GM19438 (cell line): ENCODE data around the gene SLC39A10.
"Not testable (repeated sequence)": the region's sequence is repeated elsewhere in the genome, so short reads cannot be mapped to it uniquely, and the experiment has no call there.

Experiments used
- ATAC-seq: cut with Tn5 transposase; IDR thresholded peaks from one replicate; pipeline ENCODE4 v1.9.1; 2021; ENCODE audit warnings: low read depth; ENCODE audit not compliant: unreplicated experiment

Gene SLC39A10

GRCh38 chr2:195671563-195671962 lies 14.5 kb downstream of the SLC39A10 start:
- no peak for ATAC-seq

DNA sequence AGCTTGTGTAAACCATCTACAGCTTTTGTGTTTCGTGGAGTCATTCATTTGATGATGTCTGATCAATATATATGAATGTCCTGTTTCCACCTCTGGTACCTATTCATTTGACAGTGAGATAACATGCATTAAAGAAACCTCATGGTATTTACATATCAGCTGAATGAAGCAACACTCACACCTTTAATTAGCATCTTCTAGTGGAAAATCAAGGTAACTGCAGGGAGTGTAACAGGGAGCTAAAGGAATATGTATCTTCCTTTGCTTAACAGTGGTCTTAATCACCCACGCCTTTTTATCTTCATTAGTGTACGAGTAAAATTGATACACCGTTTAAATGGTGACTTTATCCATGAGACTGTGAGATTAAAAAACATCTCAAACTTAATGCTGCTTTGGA lies 15.6 kb downstream of the SLC39A10 start:
- ATAC-seq: no peak

GRCh38 chr2:195674491-195675221 lies 17.6 kb downstream of the SLC39A10 start:
- no peak for ATAC-seq

- no peak for ATAC-seq
Observed at GRCh38 chr2:195675783-195676427, 18.9 kb downstream of the SLC39A10 start.

DNA sequence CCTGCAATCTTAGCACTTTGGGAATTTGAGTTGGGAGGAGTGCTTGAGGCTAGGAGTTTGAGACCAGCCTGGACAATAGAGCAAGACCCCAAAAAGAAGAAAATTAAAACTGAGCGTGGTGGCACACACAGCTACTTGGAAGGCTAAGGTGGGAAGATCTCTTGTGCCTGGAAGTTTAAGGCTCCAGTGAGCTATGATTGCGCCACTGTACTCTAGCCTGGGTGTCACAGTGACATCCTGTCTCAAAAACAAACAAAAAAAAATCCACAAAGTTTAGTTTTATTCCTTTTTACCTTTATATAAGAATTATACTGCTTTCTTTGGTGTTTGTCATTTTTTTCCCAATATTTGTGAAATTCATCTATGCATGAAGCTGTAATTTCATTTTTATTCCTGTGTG lies 20.3 kb downstream of the SLC39A10 start:
- no peak for ATAC-seq

DNA sequence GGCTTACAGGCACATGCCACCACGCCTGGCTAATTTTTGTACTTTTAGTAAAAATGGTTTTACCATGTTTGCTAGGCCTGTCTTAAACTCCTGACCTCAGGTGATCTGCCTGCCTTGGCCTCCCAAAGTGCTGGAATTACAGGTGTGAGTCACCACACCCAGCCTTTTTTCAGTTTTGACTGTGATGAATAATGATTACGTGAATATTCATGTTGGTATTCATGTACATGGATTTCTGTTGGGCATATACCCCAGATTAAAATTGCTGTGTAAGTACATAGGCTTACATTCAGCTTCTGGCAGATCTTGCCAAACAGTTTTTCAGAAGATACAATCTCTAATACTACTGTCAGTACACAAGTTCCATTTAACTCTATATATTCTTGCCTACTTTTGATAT lies 20.9 kb downstream of the SLC39A10 start:
- ATAC-seq: no peak

DNA sequence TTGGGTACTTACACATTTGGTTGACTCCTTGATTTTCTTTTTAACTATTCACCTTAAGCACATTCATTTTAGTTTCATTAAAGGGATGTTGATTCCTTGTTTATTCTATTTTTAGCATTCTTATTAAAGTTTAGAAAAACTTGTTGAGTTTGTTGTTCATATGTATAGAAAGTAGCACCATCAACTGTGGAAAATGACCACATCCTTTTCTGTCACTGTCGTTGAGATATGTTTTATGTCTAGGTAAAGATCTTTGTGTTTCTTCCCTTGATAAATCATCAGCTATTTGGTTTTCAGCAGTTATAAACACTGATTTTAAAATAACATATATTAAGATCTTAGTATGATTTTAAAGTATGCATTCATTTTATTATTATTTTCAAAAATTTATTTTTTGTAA lies 25.1 kb downstream of the SLC39A10 start:
- ATAC-seq: no peak

DNA sequence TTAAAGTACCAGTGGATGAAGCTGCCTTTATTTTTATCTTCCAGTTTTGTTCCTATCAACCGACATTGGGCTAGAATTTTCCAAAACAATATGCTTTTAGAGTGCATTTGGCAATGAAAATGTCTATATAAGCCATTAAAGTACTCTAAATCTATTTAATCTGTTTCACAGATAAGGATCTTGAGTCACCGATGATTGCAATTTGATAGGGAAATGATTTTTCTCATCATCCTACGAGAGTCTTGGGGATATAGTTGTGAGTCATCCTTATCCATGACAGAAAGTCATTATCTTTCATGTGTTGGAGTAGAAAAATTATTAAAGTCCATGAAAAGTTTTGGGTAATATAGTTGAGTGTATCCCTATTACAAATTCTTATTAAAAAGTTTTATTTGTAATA lies 26.1 kb downstream of the SLC39A10 start:
- no peak for ATAC-seq

GRCh38 chr2:195686564-195686963 lies 29.5 kb downstream of the SLC39A10 start:
- ATAC-seq: no peak

DNA sequence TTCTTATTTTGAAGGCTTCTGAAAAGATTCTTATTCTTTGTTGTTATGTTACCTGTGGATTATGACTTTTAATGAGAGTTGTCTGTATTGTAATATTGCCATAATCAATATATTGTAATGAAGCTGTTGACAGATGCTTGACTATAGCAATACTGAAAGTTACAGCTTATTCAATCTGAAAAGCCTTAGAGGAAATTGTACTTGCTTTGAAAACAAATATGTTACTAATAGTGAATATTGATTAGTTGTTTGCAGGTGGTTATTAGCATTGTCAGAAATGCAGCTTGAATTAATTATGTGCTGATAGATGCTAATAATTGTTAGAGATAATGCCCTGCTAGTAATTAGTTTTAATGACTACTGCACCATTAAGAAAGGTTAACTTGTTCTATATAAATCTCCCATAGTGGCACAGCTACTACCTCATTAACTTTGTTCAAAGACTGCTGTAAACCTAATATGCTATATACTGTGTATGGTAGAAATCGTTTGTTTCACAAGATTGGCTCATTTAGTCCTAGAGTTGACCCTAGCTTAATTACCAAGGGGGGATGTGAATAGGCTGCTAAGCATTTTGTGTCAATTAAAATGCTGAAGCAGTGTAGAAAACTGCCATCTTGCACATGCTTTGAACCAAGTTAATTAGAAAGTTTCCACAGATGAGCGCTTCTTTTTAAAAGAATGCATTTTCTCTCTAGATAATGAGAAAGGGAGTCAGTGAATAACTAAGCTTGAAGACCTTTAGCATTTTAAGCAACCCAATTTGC lies 30.5 kb downstream of the SLC39A10 start:
- ATAC-seq: no peak

- not testable (repeated sequence) for ATAC-seq
Observed at GRCh38 chr2:195692531-195692930, 35.5 kb downstream of the SLC39A10 start.

GRCh38 chr2:195694553-195694952 lies 37.5 kb downstream of the SLC39A10 start:
- ATAC-seq: no peak

DNA sequence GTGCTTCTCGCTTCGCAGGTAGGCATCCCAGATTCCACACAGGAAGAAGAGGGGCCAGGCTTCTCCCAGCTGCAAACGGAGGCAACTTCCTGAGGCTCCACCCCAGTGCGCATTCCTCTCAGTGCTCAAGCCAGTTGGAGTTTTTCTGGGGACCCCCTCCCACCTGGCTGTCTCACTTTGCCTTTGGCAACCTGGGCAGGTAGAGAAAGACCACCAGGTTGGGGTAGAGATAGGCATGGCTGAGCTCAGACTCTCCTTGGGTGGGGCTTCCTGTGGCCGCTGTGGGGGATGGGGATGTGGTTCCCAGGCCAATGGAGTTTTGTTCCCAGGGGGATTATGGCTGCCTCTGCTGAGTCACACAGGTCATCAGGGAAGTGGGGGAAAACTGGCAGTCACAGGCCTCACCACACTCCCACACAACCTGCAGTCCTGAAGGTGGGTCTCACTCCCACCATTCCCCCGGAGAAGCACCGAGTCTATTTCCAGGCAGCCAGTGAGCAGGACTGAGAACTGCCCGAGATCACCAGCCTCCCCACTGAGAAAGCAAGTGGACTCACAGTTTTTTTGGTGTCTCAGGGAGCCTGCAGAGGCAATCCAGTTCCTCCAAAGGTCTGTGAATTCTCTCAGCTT lies 38.1 kb downstream of the SLC39A10 start:
- no peak for ATAC-seq

GRCh38 chr2:195696012-195696411 lies 39.0 kb downstream of the SLC39A10 start:
- ATAC-seq: no peak

DNA sequence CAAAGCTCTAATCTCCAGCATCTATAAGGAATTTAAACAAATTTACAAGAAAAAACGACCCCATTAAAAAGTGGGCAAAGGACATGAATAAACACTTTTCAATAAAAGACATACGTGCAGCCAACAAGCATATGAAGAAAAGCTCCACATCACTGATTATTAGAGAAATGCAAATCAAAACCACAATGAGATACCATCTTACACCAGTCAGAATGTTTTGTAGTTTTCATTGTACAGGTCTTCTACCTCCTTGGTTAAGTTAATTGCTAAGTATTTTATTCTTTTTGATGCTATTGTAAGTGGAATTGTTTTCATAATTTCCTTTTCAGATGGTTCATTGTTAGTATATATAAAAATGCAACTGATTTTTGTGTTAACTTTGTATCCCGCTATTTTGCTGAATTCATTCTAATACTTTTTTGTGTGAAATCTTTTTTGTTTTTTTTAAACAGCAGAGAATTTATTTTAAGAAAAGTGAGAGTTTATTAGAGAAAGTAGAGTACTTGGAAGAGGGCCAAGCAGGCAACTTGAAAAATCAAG lies 40.7 kb downstream of the SLC39A10 start:
- ATAC-seq: no peak

DNA sequence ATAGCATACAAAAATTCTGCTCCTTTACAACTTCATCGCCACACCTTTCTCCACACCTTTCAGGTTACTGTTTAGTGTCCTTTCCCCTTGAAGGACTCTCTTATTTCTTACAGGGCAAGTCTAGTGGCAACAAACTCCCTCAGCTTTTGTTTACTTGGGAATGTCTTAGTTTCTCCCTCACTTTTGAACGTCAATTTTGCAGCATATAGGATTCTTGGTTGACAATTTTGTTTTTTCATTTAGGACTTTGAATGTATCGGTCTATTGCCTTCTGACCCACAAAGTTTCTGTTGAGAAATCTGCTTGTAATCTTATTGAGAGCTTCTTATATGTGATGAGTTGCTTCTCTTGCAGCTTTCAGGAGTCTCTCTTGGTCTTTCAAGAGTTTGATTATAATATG lies 43.5 kb downstream of the SLC39A10 start:
- ATAC-seq: no peak

DNA sequence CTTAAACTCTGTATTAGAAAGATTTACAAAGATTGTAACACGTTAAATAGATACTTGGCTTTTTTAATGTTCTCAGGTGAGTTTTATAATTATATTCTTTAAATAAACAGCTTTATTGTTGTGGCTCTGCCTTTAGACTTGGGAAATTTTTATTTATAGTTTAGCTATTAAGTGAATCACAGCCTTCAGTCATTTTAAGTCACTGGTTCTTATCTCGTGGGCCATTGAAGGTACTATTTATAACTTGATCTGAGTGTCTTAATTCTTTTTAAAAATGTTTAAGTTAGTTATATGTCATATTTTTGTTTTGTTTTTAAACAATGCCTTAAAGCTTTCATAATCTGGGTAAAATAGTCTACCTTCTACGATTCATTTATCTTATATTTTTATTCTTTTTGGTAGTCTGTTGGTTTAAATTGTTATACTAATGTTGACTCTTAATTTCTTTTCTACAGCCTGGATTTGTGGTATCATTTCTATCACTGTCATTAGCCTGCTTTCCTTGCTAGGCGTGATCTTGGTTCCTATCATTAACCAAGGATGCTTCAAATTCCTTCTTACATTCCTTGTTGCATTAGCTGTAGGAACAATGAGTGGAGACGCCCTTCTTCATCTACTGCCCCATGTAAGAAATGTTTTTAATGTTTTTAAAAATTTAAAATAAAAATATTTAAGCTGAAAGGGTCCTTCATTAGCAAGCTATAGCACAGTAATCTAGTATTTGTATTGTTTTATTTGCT lies 49.3 kb downstream of the SLC39A10 start:
- ATAC-seq: no peak

DNA sequence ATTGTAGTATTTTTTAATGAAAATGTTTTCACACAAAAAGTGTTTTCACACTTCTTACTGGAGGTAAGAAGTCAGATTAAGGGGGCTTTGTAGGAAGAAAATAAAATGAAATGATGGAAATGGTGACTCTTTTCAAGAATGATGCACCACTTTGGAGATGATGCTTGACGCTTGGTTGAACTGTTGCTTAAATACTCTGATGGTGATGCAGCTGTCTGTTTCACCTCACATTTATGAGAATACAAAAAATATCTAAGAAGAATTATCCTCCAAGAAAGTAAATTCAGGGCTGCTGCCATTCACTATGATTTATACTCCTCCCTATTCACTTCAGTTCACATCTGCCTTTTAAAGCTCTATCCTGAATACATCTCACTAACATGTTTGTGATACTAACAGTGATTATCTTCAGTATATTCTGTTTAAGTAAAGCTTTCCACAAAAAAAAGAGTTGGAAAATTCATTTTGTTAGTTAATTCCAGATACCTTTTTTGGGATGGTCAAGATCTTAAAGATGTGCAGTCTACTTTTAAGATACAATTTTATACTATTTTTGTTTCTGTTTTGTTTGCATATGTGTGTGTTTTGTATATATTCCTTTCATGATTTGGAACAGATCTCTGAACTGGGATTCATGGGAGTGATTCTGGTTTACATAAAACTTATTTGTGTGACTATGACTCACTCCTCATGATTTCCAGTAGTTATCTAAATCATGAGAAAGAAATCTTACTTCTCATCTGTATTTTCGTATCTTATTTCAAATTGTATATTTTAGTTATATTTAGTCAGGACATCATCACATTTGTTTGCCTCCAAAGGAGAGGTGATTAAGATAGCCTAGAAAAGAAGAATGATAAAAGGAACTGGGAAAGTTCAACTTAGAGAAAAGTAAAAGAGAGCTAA lies 53.1 kb downstream of the SLC39A10 start:
- no peak for ATAC-seq

DNA sequence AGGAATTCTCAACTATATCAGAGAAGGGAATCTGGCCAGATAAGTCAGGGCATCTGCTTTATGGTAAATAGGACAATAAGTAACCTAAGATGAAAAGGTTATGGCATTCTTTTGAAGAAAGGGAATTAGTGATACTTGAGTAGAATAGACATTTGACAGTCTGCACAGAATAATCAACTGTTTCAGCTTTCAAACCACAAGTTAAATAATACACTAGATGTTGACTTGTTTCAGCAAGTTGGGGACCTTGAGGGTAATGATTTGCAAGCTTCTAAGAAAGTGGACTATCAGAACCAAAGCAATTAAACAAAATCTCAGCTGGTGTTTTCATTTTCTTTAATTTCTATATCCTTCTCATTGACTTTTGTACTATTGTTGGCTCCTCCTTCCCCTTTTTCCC lies 54.5 kb downstream of the SLC39A10 start:
- peak; percentile 82 for ATAC-seq
